ENCODE data around the gene MED9. TPM values are rescaled to one million over a fixed set of nuclear protein-coding genes. Genes with fewer than 3 reads are reported as not detected.
"Not testable (repeated sequence)": the region's sequence is repeated elsewhere in the genome, so short reads cannot be mapped to it uniquely, and the experiment has no call there.

Gene MED9
- total RNA-seq (2014; rRNA removed; shearing (Covaris generic)) (17.1 and 27.5 TPM in 2 replicates), total RNA-seq (2022) (21.8 and 26.8 TPM in 2 replicates), Bru-seq, nascent RNA (percentile 85 among the genes with signal in this experiment), BruChase-seq, experiment 1, labeled RNA remaining after a 6-hour chase (percentile 77 among the genes with signal in this experiment), BruChase-seq, experiment 2, labeled RNA remaining after a 2-hour chase (percentile 72 among the genes with signal in this experiment)
- long read RNA-seq, transcript MED9-201 (2 exons, 2,228 nt): major isoform, 31 of 40 reads
- long read RNA-seq, partial matches to known transcripts: 0 of 40 reads
- long read RNA-seq, other reads (novel, unspliced or antisense): 5 of 40 reads

- Histone ChIP-seq H4K20me1 (ENCODE audit: insufficient read depth, low read length) (peaks cover 6% of the 10 kb centered on the region), H3K4me2 (ENCODE audit: low read length) (peak within 1 kb of the TSS; percentile 97), H3K79me2 (ENCODE audit: insufficient read depth, low read depth, low read length) (peaks cover 51% of the 10 kb centered on the region), H2AFZ (ENCODE audit: low read length) (peak within 1 kb of the TSS; percentile 81), H3K4me1 (ENCODE audit: insufficient read depth, low read length, poor library complexity, severe bottlenecking) (peaks cover 42% of the 10 kb centered on the region), H3K9me2 (ENCODE audit: insufficient read depth, low read length) (no peaks in the 10 kb centered on the region), H3K27ac (ENCODE audit: low read depth, low read length, poor library complexity, severe bottlenecking) (peak within 1 kb of the TSS; percentile 84), H3K4me3 (ENCODE audit: low read depth, low read length, poor library complexity, severe bottlenecking) (peak within 1 kb of the TSS; percentile 83), H3K36me3 (ENCODE audit: insufficient read depth, low read length) (peaks cover 33% of the 10 kb centered on the region), H3K9me3 (ENCODE audit: low read length) (no peaks in the 10 kb centered on the region)
- peak; percentile 95 for DNase-seq (ENCODE audit: low spot score)
- intact Hi-C loops (cut with micrococcal nuclease; ENCODE audit: unreplicated experiment): no loop called here
- TF ChIP-seq EZH2phosphoT487 (IDR thresholded peaks at IDR 0.05; ENCODE audit: borderline replicate concordance, low read depth, low read length): no peak
- TF ChIP-seq, protein P1, sequence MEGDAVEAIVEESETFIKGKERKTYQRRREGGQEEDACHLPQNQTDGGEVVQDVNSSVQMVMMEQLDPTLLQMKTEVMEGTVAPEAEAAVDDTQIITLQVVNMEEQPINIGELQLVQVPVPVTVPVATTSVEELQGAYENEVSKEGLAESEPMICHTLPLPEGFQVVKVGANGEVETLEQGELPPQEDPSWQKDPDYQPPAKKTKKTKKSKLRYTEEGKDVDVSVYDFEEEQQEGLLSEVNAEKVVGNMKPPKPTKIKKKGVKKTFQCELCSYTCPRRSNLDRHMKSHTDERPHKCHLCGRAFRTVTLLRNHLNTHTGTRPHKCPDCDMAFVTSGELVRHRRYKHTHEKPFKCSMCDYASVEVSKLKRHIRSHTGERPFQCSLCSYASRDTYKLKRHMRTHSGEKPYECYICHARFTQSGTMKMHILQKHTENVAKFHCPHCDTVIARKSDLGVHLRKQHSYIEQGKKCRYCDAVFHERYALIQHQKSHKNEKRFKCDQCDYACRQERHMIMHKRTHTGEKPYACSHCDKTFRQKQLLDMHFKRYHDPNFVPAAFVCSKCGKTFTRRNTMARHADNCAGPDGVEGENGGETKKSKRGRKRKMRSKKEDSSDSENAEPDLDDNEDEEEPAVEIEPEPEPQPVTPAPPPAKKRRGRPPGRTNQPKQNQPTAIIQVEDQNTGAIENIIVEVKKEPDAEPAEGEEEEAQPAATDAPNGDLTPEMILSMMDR (conservative IDR thresholded peaks at IDR 0.05; ENCODE audit: low read length): no peak
- POLR2A ChIA-PET: interaction anchor here (0.7 kb wide), 1 partner anchor 9 kb away, joined by 3 read pairs; no protein-coding TSS in a partner anchor
- TSS peak; percentile 83 for BruUV-seq (replicated peaks)
- CTCF ChIA-PET (ENCODE audit: unreplicated experiment): no interaction called here
These were observed at the start of gene MED9 for GRCh38 chr17:17476865-17477467. Gene MED9, plus strand, starts transcription at chr17:17477000. Its CDS starts 42 bp downstream, at chr17:17477042.

DNA sequence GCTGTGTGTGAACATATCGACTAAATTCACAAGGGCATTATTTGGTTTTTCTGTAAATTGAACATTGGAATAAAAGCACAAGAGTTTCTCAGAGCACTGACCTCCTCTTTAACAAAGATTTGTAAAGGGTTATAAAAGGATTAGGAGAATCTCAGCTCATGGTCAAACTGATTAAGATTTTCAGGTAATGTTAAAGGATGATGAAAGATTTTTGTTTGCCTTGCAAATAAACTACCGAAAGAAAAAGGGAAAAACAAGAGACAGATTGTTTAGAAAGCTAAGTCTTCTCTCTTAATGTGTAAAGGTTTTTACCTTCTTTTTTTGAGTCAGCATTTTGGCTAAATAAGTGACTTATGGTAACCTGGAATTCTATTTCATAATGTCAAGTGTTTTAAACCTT, 47.6 kb upstream of the MED9 start:
- peaks cover 21% of the 10 kb centered on the region for H3K9me3 ChIP-seq (ENCODE audit: low read length)
- no peaks in the 10 kb centered on the region for H3K4me1 ChIP-seq (ENCODE audit: insufficient read depth, low read length, poor library complexity, severe bottlenecking)
- no peaks in the 10 kb centered on the region for H4K20me1 ChIP-seq (ENCODE audit: insufficient read depth, low read length)
- no peaks in the 10 kb centered on the region for H3K79me2 ChIP-seq (ENCODE audit: insufficient read depth, low read depth, low read length)
- no peak overlapping the region for H3K27ac ChIP-seq (ENCODE audit: low read depth, low read length, poor library complexity, severe bottlenecking)
- H3K36me3 ChIP-seq (ENCODE audit: insufficient read depth, low read length): no peaks in the 10 kb centered on the region
- ChIA-PET POLR2A (no interaction called here), CTCF (ENCODE audit: unreplicated experiment) (interaction anchor here (0.5 kb wide), 1 partner anchor 490 kb away, joined by 3 read pairs; no protein-coding TSS in a partner anchor)
- no peak overlapping the region for H3K4me3 ChIP-seq (ENCODE audit: low read depth, low read length, poor library complexity, severe bottlenecking)
- H3K4me2 ChIP-seq (ENCODE audit: low read length): no peak overlapping the region
- no TSS peak for BruUV-seq (replicated peaks)
- TF ChIP-seq, protein P1 (conservative IDR thresholded peaks at IDR 0.05; ENCODE audit: low read length): no peak
- no peak for TF ChIP-seq EZH2phosphoT487 (IDR thresholded peaks at IDR 0.05; ENCODE audit: borderline replicate concordance, low read depth, low read length)
- H2AFZ ChIP-seq (ENCODE audit: low read length): no peak overlapping the region
- intact Hi-C loops (cut with micrococcal nuclease; ENCODE audit: unreplicated experiment): no loop called here
- DNase-seq (ENCODE audit: low spot score): no peak
- no peaks in the 10 kb centered on the region for H3K9me2 ChIP-seq (ENCODE audit: insufficient read depth, low read length)

GRCh38 chr17:17430924-17431323, 45.9 kb upstream of the MED9 start:
- BruUV-seq (replicated peaks); intact Hi-C loops (cut with micrococcal nuclease; ENCODE audit: unreplicated experiment): not testable (repeated sequence)

More at GRCh38 chr17:17430924-17431323, 45.9 kb upstream of the MED9 start:
- H3K9me2 ChIP-seq (ENCODE audit: insufficient read depth, low read length); H3K4me2 ChIP-seq (ENCODE audit: low read length); H2AFZ ChIP-seq (ENCODE audit: low read length); CTCF ChIA-PET (ENCODE audit: unreplicated experiment); H3K79me2 ChIP-seq (ENCODE audit: insufficient read depth, low read depth, low read length); H3K4me1 ChIP-seq (ENCODE audit: insufficient read depth, low read length, poor library complexity, severe bottlenecking); H3K27ac ChIP-seq (ENCODE audit: low read depth, low read length, poor library complexity, severe bottlenecking); H3K36me3 ChIP-seq (ENCODE audit: insufficient read depth, low read length); H4K20me1 ChIP-seq (ENCODE audit: insufficient read depth, low read length); DNase-seq (ENCODE audit: low spot score); POLR2A ChIA-PET; H3K4me3 ChIP-seq (ENCODE audit: low read depth, low read length, poor library complexity, severe bottlenecking): not testable (repeated sequence)
- H3K9me3 ChIP-seq (ENCODE audit: low read length): peaks cover 10% of the 10 kb centered on the region

Data from OCI-LY7 (cell line).